ENCODE data around the gene IER2.

DNA sequence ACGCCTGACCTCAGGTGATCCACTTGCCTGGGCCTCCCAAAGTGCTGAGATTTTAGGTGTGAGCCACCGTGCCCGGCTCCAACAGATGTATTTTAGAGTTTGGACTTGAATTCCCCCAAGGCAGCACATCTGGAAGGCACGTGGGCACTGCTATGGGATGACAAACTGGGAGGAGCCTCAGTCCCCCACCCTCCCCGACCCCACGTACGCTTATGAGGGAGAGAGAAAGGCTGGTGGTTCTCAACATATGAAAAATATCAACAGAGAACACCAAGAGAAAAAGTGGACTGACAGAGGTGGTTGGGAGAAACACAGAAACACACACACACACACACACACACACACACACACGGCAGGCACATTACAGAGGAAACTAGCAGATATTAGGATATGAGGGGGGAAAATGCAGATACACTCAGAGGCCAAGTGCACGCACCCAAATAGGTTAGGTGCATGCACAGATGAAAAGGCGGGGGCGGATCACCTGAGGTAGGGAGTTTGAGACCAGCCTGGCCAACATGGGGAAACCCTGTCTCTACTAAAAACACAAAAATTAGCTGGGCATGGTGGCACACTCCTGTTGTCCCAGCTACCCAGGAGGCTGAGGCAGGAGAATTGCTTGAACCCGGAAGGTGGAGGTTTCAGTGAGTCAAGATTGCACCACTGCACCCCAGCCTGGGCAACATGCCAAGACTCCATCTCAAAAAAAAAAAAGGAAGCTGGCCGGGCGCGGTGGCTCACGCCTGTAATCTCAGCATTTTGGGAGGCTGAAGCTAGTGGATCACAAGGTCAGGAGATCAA, 3.2 kb upstream of the IER2 start:
- TF ChIP-seq POLR2A (IDR thresholded peaks at IDR 0.05; ENCODE audit: low read depth, low read length): no peak
- TF ChIP-seq TAF1 (IDR thresholded peaks at IDR 0.05; ENCODE audit: borderline replicate concordance, low read depth, low read length): no peak

All from GM12892 (cell line).